HEK293 (cell line): ENCODE data around the gene CLDN3.
A peak's percentile ranks its signal among the peaks of the same experiment; 100 is the strongest.

Experiments
- GLIS1 ChIP-seq: fragments of 450-650 bp; formaldehyde crosslinking; IDR thresholded peaks from 2 replicates; pipeline ENCODE4 v1.5.1; 2016; ENCODE audit warnings: missing biosample characterization, missing genetic modification characterization
- GLIS2 ChIP-seq: fragments of 450-650 bp; formaldehyde crosslinking; IDR thresholded peaks from 2 replicates; pipeline ENCODE4 v1.5.1; 2016; ENCODE audit warnings: missing biosample characterization, missing genetic modification characterization
- HOXD13 ChIP-seq: sonication (generic); formaldehyde crosslinking; IDR thresholded peaks from 2 replicates; pipeline ENCODE4 v1.8.0; 2022; ENCODE audit warnings: missing genetic modification reagents, borderline replicate concordance
- KLF9 ChIP-seq: fragments of 450-650 bp; formaldehyde crosslinking; IDR thresholded peaks from 2 replicates; pipeline ENCODE4 v1.5.1; 2016; ENCODE audit warnings: missing biosample characterization, missing genetic modification characterization, low read depth
- MEIS1 ChIP-seq: sonication (generic); formaldehyde crosslinking; IDR thresholded peaks from 2 replicates; pipeline ENCODE4 v1.8.1; 2022; ENCODE audit warnings: missing genetic modification reagents, mild to moderate bottlenecking, borderline replicate concordance
- WT1 ChIP-seq: fragments of 450-650 bp; formaldehyde crosslinking; IDR thresholded peaks from 2 replicates; pipeline ENCODE4 v1.5.1; 2016; ENCODE audit warnings: missing biosample characterization, missing genetic modification characterization
- YY2 ChIP-seq: fragments of 450-650 bp; formaldehyde crosslinking; IDR thresholded peaks from 2 replicates; pipeline ENCODE4 v1.5.1; 2016; ENCODE audit warnings: missing biosample characterization, missing genetic modification characterization
- ZNF138 ChIP-seq: fragments of 450-650 bp; formaldehyde crosslinking; IDR thresholded peaks from 2 replicates; pipeline ENCODE4 v1.5.1; 2016; ENCODE audit warnings: missing biosample characterization, missing genetic modification characterization, borderline replicate concordance
- ZNF174 ChIP-seq: fragments of 450-650 bp; formaldehyde crosslinking; IDR thresholded peaks from 2 replicates; pipeline ENCODE4 v1.5.0; 2017; ENCODE audit warnings: missing biosample characterization, mild to moderate bottlenecking, missing genetic modification characterization
- ZNF175 ChIP-seq: fragments of 450-650 bp; formaldehyde crosslinking; IDR thresholded peaks from 2 replicates; pipeline ENCODE4 v1.5.1; 2016; ENCODE audit warnings: missing biosample characterization, missing genetic modification characterization
- ZNF223 ChIP-seq: fragments of 450-650 bp; formaldehyde crosslinking; IDR thresholded peaks from 2 replicates; pipeline ENCODE4 v1.5.1; 2016; ENCODE audit warnings: missing biosample characterization, missing genetic modification characterization
- ZNF23 ChIP-seq: fragments of 450-650 bp; formaldehyde crosslinking; IDR thresholded peaks from 2 replicates; pipeline ENCODE4 v1.5.1; 2016; ENCODE audit warnings: missing biosample characterization, missing genetic modification characterization, borderline replicate concordance
- ZNF311 ChIP-seq: fragments of 450-650 bp; formaldehyde crosslinking; IDR thresholded peaks from 2 replicates; pipeline ENCODE4 v1.5.1; 2017; ENCODE audit warnings: missing biosample characterization, missing genetic modification characterization, borderline replicate concordance
- ZNF404 ChIP-seq: fragments of 450-650 bp; formaldehyde crosslinking; IDR thresholded peaks from 2 replicates; pipeline ENCODE4 v1.5.1; 2017; ENCODE audit warnings: missing biosample characterization, missing genetic modification characterization
- ZNF433 ChIP-seq: fragments of 450-650 bp; formaldehyde crosslinking; IDR thresholded peaks from 2 replicates; pipeline ENCODE4 v1.5.1; 2016; ENCODE audit warnings: missing biosample characterization, missing genetic modification characterization, low read depth
- ZNF521 ChIP-seq: fragments of 450-650 bp; formaldehyde crosslinking; IDR thresholded peaks from 2 replicates; pipeline ENCODE4 v1.5.1; 2017; ENCODE audit warnings: missing biosample characterization, mild to moderate bottlenecking, missing genetic modification characterization
- ZNF621 ChIP-seq: fragments of 450-650 bp; formaldehyde crosslinking; IDR thresholded peaks from 2 replicates; pipeline ENCODE4 v1.5.1; 2017; ENCODE audit warnings: missing biosample characterization, missing genetic modification characterization
- ZNF658 ChIP-seq: fragments of 450-650 bp; formaldehyde crosslinking; IDR thresholded peaks from 2 replicates; pipeline ENCODE4; 2016; ENCODE audit warnings: missing biosample characterization, missing genetic modification characterization
- ZNF791 ChIP-seq: fragments of 450-650 bp; formaldehyde crosslinking; IDR thresholded peaks from 2 replicates; pipeline ENCODE4 v1.5.1; 2016; ENCODE audit warnings: missing biosample characterization, missing genetic modification characterization
- TF ChIP-seq, protein P1 (sequence below): fragments of 450-650 bp; formaldehyde crosslinking; IDR thresholded peaks from 2 replicates; pipeline ENCODE4 v1.5.1; 2016; ENCODE audit warnings: missing biosample characterization, missing genetic modification characterization
- TF ChIP-seq, protein P2 (sequence below): fragments of 450-650 bp; formaldehyde crosslinking; IDR thresholded peaks from 2 replicates; pipeline ENCODE4 v1.5.1; 2017; ENCODE audit warnings: missing biosample characterization, missing genetic modification characterization
- TF ChIP-seq, protein P3 (sequence below): fragments of 450-650 bp; formaldehyde crosslinking; IDR thresholded peaks from 2 replicates; pipeline ENCODE4 v1.5.1; 2017; ENCODE audit warnings: missing biosample characterization, missing genetic modification characterization
- TF ChIP-seq, protein P4 (sequence below): fragments of 450-650 bp; formaldehyde crosslinking; IDR thresholded peaks from 2 replicates; pipeline ENCODE4 v1.5.1; 2016; ENCODE audit warnings: missing biosample characterization, missing genetic modification characterization
- TF ChIP-seq, protein P5 (sequence below): fragments of 450-650 bp; formaldehyde crosslinking; IDR thresholded peaks from 2 replicates; pipeline ENCODE4 v1.5.1; 2016; ENCODE audit warnings: missing biosample characterization, missing genetic modification characterization
- TF ChIP-seq, protein P6 (sequence below): IDR thresholded peaks from 2 replicates; pipeline ENCODE4 v1.6.1; 2011; ENCODE audit warnings: mild to moderate bottlenecking, low read depth, low read length, borderline replicate concordance
- TF ChIP-seq, protein P7 (sequence below): fragments of 450-650 bp; formaldehyde crosslinking; IDR thresholded peaks from 2 replicates; pipeline ENCODE4 v1.5.1; 2016; ENCODE audit warnings: missing biosample characterization, missing genetic modification characterization

CLDN3 gene

DNA sequence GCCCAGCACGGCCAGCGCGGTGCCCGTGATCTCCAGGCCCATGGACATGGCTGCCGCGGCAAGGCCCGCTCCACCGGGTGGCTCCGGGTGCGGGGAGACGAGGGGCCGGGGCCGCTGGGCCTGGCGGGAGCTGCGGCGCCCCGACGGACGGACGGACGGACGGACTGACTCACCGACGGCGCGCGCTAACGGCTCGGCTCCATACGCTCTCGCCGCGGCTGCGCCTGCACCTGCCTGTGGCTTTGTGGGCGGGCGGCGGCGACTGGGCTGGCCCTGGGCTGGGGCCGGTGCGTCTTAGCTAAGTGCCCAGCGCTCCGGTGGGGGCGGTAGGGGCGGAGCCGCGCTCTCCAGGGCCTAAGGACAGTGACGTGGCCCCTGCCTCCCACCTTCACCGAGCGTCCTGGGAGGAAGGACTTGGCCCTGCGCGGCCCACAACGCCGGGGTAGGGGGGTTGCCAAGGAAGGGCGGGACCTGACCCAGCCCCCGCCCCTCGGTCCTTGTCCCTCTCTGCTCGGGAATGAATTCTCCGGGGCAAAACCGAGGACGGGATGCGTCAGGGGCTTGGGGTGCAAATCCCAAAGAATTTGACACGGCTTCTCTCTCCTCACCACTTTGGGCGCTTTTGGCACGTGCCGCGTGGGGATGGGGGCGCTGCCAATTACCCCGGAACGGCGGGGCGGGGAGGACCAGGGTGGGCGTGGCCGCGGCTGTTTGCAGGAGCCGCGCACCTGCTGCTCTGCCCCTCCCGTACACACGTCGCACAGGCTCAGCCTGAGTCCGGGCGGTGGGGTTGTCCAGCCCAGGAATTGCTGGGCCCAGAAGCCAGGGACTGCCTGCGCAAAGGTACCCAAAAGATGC lies at the start of gene CLDN3 (continued):
- TF ChIP-seq, protein P1, sequence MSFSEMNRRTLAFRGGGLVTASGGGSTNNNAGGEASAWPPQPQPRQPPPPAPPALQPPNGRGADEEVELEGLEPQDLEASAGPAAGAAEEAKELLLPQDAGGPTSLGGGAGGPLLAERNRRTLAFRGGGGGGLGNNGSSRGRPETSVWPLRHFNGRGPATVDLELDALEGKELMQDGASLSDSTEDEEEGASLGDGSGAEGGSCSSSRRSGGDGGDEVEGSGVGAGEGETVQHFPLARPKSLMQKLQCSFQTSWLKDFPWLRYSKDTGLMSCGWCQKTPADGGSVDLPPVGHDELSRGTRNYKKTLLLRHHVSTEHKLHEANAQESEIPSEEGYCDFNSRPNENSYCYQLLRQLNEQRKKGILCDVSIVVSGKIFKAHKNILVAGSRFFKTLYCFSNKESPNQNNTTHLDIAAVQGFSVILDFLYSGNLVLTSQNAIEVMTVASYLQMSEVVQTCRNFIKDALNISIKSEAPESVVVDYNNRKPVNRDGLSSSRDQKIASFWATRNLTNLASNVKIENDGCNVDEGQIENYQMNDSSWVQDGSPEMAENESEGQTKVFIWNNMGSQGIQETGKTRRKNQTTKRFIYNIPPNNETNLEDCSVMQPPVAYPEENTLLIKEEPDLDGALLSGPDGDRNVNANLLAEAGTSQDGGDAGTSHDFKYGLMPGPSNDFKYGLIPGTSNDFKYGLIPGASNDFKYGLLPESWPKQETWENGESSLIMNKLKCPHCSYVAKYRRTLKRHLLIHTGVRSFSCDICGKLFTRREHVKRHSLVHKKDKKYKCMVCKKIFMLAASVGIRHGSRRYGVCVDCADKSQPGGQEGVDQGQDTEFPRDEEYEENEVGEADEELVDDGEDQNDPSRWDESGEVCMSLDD (tag by site-specific recombination) = no peak
- TF ChIP-seq ZNF311 (no peak), GLIS1 (tag by site-specific recombination) (peak; percentile 75), ZNF433 (no peak), ZNF791 (tag by site-specific recombination) (no peak), HOXD13 (CRISPR knock-in tag) (no peak), ZNF223 (tag by site-specific recombination) (no peak), ZNF404 (tag by site-specific recombination) (no peak), ZNF138 (tag by site-specific recombination) (no peak), ZNF175 (tag by site-specific recombination) (no peak), WT1 (tag by site-specific recombination) (no peak), ZNF23 (tag by site-specific recombination) (no peak), ZNF621 (tag by site-specific recombination) (no peak), MEIS1 (CRISPR knock-in tag) (no peak), YY2 (tag by site-specific recombination) (no peak), GLIS2 (tag by site-specific recombination) (peak; percentile 75), ZNF658 (no peak), ZNF174 (no peak), KLF9 (peak; percentile 88; the same call in 1 of the 2 replicates), ZNF521 (tag by site-specific recombination) (no peak)
- TF ChIP-seq, protein P2, sequence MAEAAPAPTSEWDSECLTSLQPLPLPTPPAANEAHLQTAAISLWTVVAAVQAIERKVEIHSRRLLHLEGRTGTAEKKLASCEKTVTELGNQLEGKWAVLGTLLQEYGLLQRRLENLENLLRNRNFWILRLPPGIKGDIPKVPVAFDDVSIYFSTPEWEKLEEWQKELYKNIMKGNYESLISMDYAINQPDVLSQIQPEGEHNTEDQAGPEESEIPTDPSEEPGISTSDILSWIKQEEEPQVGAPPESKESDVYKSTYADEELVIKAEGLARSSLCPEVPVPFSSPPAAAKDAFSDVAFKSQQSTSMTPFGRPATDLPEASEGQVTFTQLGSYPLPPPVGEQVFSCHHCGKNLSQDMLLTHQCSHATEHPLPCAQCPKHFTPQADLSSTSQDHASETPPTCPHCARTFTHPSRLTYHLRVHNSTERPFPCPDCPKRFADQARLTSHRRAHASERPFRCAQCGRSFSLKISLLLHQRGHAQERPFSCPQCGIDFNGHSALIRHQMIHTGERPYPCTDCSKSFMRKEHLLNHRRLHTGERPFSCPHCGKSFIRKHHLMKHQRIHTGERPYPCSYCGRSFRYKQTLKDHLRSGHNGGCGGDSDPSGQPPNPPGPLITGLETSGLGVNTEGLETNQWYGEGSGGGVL = no peak
- TF ChIP-seq, protein P3, sequence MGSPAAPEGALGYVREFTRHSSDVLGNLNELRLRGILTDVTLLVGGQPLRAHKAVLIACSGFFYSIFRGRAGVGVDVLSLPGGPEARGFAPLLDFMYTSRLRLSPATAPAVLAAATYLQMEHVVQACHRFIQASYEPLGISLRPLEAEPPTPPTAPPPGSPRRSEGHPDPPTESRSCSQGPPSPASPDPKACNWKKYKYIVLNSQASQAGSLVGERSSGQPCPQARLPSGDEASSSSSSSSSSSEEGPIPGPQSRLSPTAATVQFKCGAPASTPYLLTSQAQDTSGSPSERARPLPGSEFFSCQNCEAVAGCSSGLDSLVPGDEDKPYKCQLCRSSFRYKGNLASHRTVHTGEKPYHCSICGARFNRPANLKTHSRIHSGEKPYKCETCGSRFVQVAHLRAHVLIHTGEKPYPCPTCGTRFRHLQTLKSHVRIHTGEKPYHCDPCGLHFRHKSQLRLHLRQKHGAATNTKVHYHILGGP (tag by site-specific recombination) = no peak
- TF ChIP-seq, protein P4, sequence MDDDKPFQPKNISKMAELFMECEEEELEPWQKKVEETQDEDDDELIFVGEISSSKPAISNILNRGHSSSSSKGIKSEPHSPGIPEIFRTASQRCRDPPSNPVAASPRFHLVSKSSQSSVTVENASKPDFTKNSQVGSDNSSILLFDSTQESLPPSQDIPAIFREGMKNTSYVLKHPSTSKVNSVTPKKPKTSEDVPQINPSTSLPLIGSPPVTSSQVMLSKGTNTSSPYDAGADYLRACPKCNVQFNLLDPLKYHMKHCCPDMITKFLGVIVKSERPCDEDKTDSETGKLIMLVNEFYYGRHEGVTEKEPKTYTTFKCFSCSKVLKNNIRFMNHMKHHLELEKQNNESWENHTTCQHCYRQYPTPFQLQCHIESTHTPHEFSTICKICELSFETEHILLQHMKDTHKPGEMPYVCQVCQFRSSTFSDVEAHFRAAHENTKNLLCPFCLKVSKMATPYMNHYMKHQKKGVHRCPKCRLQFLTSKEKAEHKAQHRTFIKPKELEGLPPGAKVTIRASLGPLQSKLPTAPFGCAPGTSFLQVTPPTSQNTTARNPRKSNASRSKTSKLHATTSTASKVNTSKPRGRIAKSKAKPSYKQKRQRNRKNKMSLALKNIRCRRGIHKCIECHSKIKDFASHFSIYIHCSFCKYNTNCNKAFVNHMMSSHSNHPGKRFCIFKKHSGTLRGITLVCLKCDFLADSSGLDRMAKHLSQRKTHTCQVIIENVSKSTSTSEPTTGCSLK (tag by site-specific recombination) = no peak
- TF ChIP-seq, protein P5, sequence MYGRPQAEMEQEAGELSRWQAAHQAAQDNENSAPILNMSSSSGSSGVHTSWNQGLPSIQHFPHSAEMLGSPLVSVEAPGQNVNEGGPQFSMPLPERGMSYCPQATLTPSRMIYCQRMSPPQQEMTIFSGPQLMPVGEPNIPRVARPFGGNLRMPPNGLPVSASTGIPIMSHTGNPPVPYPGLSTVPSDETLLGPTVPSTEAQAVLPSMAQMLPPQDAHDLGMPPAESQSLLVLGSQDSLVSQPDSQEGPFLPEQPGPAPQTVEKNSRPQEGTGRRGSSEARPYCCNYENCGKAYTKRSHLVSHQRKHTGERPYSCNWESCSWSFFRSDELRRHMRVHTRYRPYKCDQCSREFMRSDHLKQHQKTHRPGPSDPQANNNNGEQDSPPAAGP (tag by site-specific recombination) = 0 out of 2 replicates have a peak, but pooled peaks have one; percentile 13
- TF ChIP-seq, protein P6, sequence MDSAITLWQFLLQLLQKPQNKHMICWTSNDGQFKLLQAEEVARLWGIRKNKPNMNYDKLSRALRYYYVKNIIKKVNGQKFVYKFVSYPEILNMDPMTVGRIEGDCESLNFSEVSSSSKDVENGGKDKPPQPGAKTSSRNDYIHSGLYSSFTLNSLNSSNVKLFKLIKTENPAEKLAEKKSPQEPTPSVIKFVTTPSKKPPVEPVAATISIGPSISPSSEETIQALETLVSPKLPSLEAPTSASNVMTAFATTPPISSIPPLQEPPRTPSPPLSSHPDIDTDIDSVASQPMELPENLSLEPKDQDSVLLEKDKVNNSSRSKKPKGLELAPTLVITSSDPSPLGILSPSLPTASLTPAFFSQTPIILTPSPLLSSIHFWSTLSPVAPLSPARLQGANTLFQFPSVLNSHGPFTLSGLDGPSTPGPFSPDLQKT = no peak
- TF ChIP-seq, protein P7, sequence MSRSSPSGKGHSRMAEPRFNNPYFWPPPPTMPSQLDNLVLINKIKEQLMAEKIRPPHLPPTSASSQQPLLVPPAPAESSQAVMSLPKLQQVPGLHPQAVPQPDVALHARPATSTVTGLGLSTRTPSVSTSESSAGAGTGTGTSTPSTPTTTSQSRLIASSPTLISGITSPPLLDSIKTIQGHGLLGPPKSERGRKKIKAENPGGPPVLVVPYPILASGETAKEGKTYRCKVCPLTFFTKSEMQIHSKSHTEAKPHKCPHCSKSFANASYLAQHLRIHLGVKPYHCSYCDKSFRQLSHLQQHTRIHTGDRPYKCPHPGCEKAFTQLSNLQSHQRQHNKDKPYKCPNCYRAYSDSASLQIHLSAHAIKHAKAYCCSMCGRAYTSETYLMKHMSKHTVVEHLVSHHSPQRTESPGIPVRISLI (tag by site-specific recombination) = no peak
